Activated CD4-positive, alpha-beta T cell treated with anti-CD3 and anti-CD28 coated beads for 48 hours (primary cell): ENCODE measurements around the gene TMEM121B.

Source experiments
- DNase-seq: peaks from one replicate; pipeline ENCODE4 v3.0.0-alpha.2; 2020

TMEM121B gene

GRCh38 chr22:17109113-17109865, 11.9 kb downstream of the TMEM121B start:
- no peak for DNase-seq

DNA sequence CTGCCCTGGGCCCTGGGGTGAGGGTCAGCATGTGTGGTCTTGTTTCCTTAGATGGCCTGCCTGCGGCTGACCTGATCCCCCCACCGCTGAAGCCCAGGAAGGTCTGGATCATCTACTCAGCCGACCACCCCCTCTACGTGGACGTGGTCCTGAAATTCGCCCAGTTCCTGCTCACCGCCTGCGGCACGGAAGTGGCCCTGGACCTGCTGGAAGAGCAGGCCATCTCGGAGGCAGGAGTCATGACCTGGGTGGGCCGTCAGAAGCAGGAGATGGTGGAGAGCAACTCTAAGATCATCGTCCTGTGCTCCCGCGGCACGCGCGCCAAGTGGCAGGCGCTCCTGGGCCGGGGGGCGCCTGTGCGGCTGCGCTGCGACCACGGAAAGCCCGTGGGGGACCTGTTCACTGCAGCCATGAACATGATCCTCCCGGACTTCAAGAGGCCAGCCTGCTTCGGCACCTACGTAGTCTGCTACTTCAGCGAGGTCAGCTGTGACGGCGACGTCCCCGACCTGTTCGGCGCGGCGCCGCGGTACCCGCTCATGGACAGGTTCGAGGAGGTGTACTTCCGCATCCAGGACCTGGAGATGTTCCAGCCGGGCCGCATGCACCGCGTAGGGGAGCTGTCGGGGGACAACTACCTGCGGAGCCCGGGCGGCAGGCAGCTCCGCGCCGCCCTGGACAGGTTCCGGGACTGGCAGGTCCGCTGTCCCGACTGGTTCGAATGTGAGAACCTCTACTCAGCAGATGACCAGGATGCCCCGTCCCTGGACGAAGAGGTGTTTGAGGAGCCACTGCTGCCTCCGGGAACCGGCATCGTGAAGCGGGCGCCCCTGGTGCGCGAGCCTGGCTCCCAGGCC, 12.7 kb downstream of the TMEM121B start:
- no peak for DNase-seq

- DNase-seq = no peak
Measured at GRCh38 chr22:17107547-17107810, 13.7 kb downstream of the TMEM121B start.

DNA sequence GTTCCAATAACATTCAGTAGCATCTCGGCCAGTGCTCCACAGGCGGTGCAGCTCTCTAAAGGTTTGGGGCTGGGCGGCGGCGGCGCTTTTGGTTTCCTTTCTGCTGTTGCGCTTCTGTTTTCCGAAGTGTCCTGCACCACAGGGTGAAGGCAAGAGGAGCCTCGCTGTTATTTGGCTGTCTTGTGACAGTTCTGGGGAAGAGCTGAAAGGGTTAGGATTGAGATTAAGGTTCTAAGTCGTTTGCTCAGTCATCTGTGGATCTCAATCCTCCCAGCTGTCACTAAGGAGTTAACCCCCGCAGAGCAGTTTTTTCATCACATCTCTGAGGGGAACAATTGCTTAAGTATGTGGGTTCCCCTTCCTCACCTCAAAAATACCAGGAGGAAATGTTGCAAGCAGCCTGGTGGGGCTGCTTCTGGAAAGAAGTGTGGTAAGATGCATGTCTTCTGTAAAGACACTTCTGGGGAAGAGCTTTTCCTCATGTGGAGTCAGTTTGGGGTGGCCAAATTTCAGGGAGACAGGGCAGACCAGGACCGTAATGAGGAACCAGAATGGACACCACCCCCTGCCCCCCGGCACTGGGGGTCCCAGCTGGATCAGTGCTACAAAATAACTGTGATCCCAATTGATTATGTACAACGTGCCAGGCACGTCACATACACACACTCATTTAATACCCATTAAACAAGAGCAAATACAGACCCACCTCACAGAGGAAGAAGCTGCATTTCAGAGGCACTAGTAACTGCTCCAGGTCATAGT, 14.2 kb downstream of the TMEM121B start:
- peak; percentile 37 for DNase-seq

DNA sequence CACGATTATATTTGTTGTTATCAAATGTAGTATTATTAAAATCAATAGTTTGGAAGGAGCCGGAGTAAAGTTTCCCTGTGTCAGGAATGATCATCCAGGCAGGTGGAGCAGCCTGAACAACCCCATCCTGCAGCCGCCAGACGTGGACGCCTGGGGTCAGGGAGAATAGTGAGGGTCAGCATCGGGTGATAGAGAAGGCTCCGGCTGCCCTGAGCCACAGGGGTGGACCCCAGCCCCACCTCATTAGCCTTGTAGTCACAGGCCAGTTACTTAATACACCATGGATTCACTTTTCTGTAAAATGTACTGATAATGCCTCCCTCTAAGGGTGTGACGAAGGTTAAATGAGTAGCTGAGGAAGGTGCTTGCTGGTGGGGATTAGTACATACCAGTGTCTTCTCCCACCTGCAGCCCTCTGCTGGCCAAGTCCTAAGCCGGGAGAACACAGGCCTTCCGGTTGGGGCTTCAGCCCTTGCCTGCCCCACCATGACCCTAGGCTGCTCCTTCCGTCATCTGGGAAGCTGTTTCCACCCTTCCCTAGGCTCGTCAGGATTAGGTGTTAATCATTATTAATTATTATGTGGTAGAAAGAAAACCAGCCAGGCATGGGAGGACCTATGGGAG, 14.9 kb downstream of the TMEM121B start:
- DNase-seq = no peak

DNA sequence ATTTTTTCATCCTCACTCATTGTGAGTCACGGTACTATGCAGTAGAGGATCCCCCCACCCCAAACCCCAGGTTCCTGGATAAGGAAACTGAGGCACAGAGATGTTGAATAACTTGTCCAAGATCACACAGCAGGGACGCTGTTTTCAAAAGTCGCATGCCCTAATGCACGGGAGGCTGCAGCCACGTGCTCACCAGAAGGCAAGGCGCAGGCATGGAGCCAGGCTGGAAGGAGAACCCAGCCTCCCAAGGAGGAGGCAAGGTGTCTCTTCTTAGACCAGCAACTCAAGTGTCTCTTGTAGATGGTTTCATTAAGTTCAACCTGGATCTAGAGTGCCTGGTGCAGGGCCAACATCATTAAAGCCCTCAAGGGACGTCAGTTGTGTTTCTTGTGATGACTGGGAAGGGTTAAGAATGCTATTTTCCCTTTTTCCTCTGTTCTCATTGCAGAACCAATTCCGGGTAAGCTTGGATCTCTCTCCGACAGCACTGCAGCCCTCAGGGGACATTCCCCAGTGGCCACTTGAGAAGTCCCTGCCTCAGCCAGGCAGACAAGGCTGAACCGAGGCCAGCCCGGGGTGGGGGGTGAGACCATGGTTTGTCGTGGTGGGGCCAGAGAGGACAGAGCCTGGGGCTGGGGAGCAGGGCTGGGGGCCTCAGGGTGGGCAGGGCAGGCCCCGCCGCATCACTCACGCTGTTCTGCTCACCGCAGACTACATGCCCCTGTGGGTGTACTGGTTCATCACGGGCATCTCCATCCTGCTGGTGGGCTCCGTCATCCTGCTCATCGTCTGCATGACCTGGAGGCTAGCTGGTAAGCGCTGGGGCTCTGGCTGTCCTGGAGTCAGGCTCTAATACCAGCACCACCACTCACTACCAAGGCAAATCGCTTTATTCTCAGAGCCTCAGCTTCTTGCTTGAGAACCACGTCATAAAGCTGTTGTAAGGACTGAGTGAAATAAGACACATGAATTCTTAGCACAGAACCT, 15.7 kb downstream of the TMEM121B start:
- DNase-seq = no peak

DNA sequence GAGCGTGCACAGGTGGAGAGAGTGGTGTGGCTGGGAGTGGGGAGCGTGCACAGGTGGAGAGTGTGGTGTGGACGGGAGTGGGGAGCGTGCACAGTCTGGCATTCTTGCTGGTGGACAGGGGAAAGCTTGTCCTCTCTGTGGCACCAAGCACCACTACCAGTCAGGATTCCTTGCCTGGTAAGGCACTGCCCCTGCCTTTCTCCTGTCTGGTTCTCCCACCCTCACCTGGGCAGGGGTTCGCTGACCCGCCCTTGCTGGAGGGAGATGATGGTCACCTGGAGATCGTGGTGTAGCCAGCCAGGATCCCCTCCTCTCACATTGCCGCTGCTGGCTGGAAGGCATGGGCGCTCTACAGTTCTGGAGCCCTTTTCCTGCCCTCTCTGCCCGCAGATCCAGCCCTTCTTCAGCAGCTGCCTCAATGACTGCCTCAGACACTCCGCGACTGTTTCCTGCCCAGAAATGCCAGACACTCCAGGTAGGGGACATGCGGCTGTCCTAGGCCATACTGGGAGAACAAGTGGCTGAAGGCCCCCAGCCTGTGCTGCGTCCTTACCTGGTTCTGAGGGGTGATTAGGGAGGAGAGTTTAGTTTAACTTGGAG, 16.7 kb downstream of the TMEM121B start:
- no peak for DNase-seq

- no peak for DNase-seq
Measured at GRCh38 chr22:17103351-17103750, 17.8 kb downstream of the TMEM121B start.

DNA sequence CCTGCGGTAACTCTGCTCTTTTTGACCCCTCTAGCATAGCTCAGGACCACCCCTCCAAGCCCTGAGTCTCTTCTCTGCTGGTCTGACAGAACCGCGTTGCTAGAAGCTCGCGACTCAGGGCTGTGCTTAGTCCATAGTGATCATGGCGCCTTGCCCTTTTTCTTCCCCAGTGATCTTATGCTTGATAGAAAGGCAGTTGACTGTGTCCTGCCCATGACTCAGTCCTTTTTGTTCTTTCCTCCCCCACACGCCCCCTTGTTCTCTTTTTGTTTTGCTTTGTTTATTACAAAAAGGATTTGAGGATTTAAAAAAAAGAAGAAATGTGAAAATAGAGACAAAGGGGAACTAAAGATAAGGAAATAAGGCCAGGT, 18.9 kb downstream of the TMEM121B start:
- no peak for DNase-seq

DNA sequence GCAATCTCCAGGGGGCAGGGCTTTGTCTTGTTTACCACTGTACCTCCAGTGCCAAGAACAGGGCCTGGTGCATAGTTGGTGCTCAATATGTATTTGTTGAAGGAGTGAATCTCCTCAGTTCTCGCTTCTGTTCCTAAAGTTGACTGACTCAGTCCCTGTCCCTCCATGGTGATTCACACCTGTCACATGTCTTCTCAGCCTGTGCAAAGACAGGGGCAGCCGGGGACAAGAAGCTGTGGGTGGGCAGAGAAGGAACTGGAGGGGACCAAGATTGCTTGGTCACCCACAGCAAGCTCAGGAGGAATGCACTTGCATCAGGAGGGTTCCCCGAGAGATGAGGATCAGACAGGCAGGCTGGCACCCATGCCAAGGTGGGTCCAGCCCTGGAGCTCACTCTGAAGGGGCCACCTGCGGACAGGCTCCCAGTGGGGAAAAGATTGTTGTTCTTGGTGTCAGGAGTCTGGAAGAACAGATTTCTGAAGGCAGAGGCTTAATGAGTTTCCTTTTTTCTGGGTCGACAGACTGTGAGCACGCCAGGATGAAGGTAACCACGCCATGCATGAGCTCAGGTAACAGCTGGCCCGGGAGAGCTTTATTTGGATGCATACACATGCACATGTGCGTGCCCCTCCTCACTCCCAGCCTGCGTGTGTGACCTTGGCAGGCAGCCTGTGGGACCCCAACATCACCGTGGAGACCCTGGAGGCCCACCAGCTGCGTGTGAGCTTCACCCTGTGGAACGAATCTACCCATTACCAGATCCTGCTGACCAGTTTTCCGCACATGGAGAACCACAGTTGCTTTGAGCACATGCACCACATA, 19.5 kb downstream of the TMEM121B start:
- DNase-seq = no peak

DNA sequence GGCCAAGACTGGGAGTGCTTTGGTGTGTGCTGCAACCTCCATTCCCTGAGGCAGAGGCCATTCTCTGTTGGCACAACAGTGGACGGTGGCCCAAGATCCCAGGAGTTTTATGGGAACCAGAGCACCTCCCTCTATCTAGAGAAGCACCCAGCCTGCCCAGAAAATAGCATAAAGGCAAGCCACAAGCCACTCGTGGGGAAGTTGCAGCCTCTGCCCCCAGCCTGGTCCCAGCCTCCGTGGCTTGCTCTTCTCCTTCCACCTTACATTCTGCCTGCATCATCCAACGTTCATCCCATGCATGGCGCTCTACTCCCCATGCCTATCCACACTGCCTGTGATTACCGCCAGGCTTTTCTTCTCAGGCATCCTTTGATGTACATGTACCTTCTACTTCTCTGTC, 20.5 kb downstream of the TMEM121B start:
- DNase-seq = no peak

DNA sequence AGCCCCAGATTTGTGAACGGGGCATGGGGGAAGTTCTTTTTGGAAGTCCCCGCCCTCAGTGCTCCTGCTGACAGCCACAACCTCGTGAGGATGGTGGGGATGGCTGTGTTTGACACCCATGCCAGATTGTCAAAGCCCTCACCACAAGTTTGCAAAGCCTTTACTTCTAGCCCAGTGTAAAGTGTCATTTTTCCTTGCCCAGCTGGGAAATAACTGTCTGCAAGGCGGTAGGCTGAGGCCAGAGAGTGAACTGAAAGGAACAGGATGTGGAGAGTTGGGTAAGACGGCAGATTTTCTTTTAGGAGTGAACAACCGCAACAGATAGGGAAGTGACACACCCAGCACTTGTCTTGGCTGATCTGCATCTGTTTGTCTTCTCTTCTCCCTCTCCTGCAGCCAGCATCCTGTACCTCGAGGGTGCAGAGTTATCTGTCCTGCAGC, 22.8 kb downstream of the TMEM121B start:
- DNase-seq = no peak

DNA sequence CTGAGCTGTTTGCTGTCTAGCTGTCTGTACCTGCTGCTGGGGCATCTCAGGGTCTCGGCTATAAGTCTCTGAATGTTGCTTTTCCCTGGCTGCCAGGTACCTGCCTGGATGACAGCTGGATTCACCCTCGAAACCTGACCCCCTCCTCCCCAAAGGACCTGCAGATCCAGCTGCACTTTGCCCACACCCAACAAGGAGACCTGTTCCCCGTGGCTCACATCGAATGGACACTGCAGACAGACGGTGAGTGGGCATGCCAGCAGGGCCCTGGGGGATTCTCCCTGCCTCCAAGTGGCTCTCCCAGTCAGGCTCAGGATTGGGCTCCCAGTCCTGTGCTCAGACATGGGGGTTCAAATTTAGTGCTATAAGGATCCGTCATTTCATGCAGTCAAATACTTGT, 23.5 kb downstream of the TMEM121B start:
- DNase-seq = no peak

DNA sequence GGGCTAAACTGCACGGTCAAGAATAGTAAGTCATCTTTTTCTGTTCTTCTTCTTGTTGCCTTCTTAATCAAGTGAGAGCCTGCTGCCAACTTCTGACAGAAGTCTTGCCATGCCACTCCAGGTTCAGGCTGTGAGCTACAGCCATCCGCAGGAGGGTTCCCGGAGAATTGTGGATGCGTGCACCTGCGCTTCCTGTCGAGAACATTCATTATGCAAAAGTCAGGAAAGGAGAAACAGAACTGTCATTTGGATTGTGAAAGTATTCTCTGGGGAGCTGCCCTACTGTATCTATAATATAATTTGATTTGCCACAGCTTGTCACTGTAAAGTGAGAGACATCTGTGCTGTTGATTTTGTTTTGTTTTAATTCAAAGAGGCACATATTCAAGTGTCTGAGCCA, 24.1 kb downstream of the TMEM121B start:
- DNase-seq = no peak

GRCh38 chr22:17096071-17096470, 25.1 kb downstream of the TMEM121B start:
- DNase-seq = no peak

GRCh38 chr22:17095538-17095937, 25.6 kb downstream of the TMEM121B start:
- no peak for DNase-seq

- no peak for DNase-seq
Measured at GRCh38 chr22:17093081-17093480, 28.1 kb downstream of the TMEM121B start.

DNA sequence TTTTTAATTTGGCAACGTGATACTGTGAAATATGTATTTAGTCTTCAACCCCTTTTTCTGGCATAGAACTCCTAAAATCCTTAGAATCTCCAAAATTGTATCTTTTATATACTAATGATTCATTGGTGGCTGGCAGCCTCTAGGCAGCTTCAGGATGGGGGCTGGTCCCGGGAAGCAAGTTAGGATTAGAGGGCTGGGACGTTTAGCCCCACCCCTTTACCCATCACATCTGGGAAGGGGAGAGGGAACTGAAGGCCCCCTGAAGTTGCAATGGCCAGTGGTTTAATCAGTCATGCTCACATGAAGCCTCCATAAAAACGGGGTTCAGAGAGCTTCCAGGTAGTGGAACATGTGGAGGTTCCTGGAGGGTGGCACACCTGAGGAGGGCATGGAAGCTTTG, 29.3 kb downstream of the TMEM121B start:
- no peak for DNase-seq

DNA sequence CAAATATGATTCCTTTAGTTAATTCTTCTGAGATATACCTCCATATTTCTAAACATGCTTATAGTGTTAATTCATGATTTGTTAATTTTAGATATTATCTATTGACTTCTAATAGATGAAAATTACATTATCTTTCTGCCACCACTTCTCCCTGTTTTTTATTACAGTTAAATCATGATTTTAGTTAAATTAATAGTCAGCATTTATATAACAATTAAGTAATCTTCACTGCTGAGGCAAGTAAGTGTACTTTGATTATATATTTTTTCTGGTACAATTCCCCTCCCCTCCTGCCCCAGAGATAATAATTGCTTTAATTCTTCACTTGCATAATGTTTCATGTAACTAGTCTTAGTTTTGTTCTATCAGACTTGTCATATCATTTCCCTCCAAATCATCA, 30.6 kb downstream of the TMEM121B start:
- DNase-seq = no peak

DNA sequence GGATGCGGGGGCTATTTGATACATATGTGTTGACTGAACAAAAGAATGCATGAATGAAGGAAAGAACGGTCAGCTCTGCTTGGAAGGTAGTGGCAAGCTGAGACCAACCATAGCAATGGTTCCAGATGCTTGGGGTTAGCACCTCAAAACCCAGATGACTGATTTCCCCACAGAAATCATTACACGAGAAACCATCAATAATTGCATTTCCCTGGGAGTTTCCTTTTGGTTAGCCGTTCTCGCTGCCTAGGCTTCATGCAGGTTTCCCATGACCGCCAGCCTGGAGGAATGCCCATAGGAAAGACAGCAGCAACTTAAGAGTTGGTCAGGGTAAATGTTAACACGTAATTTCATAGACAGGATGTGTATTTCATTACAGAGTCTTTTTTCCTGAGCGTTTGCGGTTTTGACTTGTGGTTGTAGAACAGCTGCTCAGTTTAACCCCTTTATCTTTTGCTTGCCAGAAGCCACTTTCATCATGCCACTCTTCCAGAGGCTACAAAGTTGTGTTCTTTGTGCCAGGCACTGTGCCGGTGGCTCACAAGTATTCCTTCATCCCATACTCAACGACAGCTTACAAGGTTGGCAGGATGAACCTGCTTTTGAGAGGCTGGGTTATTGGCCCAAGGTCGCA, 33.5 kb downstream of the TMEM121B start:
- peak; percentile 41 for DNase-seq
